SK-N-SH (cell line): ENCODE data around the gene HDLBP.
"Not testable (repeated sequence)": the region's sequence is repeated elsewhere in the genome, so short reads cannot be mapped to it uniquely, and the experiment has no call there.

Experiments used
- RAD21 ChIP-seq: IDR thresholded peaks from 2 replicates; pipeline ENCODE4 v1.6.1; 2012; ENCODE audit warnings: mild to moderate bottlenecking, low read length
- TF ChIP-seq, protein P1 (sequence below): IDR thresholded peaks from 2 replicates; pipeline ENCODE4 v1.6.1; 2012; ENCODE audit warnings: mild to moderate bottlenecking, low read depth, low read length, moderate library complexity

GRCh38 chr2:241278306-241278705 is 37.2 kb downstream of the HDLBP start:
- TF ChIP-seq, protein P1, sequence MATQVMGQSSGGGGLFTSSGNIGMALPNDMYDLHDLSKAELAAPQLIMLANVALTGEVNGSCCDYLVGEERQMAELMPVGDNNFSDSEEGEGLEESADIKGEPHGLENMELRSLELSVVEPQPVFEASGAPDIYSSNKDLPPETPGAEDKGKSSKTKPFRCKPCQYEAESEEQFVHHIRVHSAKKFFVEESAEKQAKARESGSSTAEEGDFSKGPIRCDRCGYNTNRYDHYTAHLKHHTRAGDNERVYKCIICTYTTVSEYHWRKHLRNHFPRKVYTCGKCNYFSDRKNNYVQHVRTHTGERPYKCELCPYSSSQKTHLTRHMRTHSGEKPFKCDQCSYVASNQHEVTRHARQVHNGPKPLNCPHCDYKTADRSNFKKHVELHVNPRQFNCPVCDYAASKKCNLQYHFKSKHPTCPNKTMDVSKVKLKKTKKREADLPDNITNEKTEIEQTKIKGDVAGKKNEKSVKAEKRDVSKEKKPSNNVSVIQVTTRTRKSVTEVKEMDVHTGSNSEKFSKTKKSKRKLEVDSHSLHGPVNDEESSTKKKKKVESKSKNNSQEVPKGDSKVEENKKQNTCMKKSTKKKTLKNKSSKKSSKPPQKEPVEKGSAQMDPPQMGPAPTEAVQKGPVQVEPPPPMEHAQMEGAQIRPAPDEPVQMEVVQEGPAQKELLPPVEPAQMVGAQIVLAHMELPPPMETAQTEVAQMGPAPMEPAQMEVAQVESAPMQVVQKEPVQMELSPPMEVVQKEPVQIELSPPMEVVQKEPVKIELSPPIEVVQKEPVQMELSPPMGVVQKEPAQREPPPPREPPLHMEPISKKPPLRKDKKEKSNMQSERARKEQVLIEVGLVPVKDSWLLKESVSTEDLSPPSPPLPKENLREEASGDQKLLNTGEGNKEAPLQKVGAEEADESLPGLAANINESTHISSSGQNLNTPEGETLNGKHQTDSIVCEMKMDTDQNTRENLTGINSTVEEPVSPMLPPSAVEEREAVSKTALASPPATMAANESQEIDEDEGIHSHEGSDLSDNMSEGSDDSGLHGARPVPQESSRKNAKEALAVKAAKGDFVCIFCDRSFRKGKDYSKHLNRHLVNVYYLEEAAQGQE: not testable (repeated sequence)
- not testable (repeated sequence) for TF ChIP-seq RAD21
